Mesenteric fat pad (tissue), 1 donor: ENCODE data around the gene CKAP2L. TPM values are rescaled to one million over a fixed set of nuclear protein-coding genes. Genes with fewer than 3 reads are reported as not detected.
A peak's percentile ranks its signal among the peaks of the same experiment; 100 is the strongest.

Experiments
- DNase-seq: peaks from one replicate; pipeline ENCODE4 v3.0.0-alpha.2; 2020; ENCODE audit warnings: low spot score
- long read RNA-seq: library from polyadenylated mRNA; unstranded; transcript quantifications from one replicate; pipeline ENCODE4 v2.0.0, GENCODE V29; 2020
- total RNA-seq: library from RNA; stranded (reverse); fragmentation: NEBNext Ultra II Directional; extraction: Animal tissue kit (Norgen Biotek cat#: 25700); gene quantifications from one replicate; pipeline ENCODE4 v1.2.1, GENCODE V29; 2021
- donor health status: DM: yes; HTN: yes; CAD: no.

Gene CKAP2L, protein sequence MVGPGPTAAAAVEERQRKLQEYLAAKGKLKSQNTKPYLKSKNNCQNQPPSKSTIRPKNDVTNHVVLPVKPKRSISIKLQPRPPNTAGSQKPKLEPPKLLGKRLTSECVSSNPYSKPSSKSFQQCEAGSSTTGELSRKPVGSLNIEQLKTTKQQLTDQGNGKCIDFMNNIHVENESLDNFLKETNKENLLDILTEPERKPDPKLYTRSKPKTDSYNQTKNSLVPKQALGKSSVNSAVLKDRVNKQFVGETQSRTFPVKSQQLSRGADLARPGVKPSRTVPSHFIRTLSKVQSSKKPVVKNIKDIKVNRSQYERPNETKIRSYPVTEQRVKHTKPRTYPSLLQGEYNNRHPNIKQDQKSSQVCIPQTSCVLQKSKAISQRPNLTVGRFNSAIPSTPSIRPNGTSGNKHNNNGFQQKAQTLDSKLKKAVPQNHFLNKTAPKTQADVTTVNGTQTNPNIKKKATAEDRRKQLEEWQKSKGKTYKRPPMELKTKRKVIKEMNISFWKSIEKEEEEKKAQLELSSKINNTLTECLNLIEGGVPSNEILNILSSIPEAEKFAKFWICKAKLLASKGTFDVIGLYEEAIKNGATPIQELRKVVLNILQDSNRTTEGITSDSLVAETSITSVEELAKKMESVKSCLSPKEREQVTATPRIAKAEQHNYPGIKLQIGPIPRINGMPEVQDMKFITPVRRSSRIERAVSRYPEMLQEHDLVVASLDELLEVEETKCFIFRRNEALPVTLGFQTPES
- not detected for total RNA-seq
- long read RNA-seq: 0 reads

DNA sequence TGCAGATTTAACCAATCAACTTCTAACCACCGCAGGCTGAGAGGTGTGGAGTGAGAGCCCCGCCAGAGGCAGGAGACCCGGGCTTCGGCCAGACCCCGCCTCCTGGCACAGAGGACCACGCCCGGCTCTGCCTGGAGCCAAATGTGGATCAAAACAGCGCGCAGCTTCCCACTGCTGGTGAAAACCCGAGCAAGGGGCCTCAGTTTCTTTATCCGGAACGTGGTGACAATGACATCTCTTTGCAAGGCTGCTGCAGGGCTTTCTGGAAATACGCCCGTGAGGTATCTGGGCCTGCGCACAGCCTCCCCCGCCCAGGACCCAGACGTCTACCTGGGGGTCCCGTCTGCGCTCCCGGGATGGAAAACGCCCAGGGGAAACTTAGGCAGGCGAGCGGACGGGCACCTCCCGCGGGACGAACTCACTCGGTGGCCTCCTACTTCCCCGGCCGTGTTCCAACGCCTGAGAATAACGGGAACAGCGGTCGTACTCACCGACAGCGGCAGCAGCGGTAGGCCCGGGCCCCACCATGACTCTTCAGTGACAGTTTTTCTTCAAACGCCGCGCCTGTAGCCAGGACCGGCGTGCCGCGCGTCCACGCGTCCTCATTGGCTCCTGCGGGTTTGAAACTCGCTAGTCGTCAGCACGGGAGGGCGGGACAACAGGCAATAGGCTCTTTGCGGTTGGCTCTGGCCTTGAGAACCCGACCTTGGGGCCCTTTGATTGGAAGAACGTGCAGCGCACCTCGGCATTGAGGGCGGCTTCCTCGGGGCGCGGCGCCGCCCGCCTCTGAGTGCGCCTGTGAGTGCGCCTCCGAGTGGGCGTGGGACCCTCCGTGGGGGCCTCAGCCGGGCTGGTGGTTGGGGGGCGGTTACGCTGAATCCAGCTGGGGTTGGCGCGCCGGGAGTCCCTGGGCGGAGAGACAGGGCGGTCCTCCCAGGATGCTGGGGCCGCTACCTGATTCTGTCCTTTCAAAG is at the start of gene CKAP2L:
TSS of gene CKAP2L (minus strand) at position 539 of the 974 bp plus-strand sequence. CDS start at position 528, 11 bp downstream.
- DNase-seq: peak; percentile 97

DNA sequence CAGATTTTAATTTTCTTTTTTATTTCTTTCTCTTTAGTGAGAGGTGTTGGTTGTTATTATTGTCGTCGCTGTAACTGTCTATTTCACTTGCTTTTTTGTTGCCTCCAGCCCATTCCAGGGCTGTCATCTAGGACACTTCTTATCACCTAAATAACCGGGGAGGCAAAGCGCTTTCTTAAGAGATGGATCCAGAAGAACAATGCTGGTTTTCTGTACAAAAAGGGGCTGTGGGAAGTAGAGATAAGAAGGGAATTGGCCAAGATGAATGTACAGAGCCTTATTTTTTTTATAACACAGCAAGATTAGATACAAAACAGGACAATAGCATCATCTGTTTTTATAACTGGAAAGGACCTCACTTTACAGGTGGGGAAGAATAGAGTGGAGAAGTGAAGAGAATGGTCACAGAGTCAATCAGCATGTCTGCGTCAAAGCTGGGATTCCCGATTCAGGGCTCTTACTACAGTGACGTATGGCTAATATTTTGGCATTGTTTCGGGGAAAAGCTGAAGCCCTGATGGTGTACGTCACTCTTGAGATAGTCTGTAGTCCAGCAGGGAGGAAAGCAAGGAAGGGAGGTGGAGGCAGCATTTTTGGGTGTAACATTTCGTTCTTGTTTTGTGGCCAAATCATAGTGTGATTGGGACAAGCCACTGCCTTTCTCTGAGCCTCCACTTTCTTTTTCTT is 49.0 kb upstream of the CKAP2L start:
- DNase-seq: no peak

DNA sequence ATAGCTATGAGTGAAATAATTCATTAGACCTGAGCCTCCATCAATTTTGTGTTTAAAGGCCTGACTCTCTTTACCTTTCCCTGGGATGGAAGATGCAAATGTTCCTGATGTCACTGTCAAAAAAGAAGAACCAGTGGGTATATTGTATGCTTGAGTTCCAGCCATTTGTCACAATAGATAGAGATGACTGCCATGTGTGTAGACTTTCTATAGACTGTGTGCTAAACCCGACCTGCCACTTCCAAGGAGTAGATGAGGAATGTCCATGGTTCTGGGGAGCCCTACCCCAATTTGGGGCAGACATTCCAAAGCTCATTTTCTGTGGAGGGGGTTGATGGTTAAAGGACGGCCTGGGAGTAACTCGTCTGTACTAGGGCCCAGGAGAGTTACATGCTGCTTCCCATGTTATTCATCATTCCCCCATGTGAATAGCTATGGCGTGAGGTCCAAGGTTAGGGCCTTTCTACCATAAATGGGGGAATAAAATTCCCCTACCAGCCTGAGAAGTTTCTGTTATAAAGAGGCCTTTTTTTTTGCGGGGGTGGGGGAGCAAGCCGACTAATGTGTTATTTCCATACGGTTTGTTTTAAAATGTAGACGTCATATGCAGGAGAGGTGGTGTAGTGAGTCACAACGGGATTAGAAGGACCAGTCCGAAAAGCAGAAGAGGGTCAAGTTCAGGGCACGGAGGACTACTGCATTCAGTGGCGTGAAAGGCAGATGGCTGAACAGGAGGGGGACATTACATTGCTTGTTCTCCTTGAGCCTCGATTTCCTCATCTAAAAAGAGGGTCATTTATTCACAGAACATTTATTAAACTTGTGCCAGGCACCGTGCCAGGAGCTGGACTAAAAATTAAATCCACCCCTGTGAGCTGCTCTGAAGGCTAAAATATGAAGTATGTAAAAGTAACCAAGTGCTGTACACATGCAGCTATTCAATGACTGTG is 48.2 kb upstream of the CKAP2L start:
- DNase-seq: no peak

DNA sequence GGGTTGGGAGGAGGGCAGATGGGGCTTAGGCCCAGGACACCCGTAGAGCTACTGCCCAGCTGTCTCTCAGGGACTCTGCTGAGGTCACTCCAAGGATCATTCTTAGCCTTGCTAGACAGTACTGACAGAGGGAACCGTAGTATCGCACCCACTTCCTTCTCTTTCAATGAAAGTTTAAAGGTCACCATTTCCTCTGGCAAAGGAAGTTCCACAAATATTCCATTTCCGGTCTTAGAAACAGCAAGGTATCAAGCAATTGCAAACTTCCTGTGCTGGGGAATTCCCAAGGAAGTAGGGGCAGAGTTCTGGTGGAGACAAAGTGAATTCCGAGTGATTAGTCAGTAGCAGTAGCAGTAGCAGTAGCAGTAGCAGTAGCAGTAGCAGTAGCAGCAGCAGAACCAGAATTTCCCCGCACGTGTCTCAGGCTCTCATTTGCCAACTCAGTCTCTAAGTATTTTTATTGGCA is 47.5 kb upstream of the CKAP2L start:
- DNase-seq: no peak

DNA sequence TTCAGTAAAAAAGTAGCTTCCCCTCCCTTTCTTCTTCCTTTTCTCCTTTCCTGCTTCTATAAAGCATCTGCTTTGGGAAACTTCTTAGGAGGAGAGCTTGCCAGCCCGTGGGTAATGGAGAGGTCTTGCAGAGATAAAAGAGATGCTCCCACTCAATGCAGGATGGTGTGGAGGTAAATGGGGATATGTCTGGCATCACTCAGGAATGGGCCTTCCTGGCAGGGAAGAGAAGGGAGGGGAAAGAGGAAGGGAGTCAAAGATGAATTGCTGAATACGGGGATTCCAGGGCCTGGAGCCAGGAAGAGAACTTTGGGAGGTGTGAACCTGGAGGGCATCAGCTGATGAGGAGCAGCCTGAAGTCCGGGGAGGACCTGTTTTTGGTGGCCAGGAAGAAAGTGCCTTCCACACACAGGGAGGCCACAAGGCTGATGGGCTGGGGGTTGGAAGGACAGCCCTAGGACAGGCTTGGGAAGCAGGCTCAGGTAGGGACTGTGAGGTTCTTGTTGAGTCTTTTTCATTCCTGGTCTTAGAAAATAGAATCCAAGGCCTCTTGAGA is 46.9 kb upstream of the CKAP2L start:
- no peak for DNase-seq

DNA sequence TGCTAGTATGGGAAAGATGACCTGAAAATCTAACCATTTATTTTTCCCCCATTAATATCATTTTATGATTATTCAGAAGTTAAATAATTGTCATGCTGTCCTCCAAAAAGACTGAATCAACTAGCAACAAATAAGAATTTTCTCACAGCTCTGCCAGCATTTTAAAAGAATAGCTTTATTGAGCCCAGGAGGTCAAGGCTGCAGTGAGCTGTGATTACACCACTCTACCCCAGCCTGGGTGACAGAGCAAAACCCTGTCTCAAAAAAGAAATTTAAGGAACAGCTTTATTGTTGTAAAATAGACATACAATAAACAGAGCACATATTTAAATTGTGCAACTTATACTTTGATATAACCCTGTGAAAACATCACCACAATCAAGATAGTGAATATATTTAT is 44.7 kb upstream of the CKAP2L start:
- no peak for DNase-seq

DNA sequence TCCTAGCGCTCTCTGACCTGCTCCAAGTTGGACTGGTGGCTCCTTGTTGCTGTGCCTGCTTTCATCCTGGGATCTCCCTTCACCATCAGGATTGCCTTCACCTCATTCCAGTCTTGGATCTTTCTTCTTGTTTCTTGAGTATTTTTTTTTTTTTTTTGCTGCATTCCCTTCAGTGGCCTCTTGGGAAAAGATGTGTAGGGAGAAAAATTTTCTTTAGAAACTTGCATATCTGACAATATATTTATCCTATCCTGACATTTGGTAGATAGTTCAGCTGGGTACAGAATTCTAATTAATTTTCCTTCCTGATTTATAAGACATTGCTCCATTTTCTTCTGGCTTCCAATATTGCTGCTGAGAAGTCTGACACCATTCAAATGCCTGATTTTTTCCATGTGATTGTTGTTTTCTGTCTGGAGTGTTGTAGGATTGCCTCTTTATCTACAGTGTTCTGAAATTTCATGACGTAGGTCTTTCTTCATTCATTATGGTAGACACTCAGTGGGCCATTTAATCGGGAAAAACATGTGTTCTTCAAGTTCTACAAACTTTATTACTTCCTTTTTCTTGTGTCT is 42.9 kb upstream of the CKAP2L start:
- DNase-seq: no peak

DNA sequence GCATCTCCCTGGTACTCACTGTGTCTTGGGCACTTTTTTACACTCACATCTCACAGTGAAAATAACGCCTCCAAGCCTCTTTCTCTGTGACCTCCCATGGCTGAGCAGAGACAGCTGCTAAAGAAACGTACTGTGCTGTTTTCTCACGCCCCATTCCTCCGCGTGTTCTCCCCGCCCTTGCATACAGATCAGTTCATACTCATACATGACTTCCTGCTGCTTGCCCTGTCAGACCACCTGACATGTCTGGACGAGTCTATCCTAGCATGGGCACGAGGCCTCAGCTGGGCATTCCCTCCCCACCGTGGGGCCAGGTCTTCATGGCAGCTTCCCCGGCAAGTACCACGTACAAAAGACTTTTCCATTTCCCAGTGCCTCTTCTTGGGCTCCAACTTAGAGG is 41.1 kb upstream of the CKAP2L start:
- no peak for DNase-seq

DNA sequence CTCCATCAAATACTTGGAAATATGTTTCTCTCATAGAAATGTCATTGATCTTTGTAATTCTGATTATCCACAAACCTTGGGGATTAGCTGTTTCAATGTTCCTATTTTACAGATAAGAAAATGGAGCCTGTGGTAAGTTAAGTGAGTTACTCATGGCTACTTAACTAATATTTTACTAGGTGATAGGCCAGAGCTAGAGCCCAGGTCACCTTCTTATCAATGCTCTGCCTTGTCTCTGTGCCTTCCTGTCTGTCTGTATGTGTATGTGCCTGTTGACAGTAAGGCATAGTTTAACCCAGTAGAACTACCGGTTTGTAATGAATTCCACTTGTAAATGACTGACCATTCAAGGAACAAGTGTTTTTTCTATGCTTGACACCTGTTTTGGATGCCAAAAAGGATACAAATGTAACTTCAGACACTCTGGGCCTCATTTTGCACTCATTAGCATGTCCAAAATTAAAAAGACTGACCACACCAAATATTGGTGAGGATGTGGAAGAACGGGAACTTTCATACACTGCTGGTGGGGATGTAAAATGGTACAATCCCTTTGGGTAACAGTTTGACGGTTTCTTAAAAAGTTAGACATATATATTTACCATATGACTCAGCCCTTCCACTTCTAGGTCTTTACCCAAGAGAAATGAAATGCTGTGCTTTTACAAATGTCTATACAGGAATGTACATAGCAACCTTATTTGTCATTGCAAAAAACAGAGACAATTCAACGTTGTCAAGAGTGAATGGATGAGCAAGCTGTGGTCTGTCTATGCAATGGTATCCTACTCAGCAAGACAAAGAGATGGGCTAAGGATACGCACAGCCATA is 39.5 kb upstream of the CKAP2L start:
- no peak for DNase-seq

DNA sequence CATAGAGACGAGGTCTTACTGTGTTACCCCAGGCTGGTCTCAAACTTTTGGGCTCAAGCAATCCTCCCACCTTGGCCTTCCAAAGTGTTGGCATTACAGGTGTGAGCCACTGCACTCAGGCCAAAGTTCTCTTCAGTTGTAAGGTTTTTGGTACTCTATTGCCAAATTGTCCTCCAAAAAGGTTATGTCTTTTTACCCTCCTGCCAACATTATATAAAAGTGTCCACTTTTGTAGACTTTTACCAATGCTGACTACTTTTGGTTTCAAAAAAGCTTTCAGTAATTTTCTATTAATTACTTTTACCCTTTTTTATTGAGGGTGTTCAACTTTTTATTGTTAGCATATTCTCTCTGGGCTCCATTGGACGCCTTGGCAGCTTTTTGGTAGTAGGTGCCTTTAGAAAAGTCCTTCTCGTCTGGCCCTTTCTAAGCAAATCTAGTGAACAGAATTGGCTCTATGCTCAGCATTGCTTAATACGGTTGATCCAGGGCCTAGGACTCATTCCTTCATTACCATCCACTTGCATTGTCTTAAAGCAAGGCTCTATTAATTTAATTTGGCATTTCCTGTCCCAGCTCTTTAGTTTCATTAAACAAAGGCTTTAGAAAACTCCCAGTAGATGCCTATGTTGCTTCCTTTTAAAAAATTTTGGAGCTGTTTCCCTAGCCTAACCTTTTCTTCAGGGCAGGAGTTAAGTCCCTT is 36.6 kb upstream of the CKAP2L start:
- DNase-seq: no peak

DNA sequence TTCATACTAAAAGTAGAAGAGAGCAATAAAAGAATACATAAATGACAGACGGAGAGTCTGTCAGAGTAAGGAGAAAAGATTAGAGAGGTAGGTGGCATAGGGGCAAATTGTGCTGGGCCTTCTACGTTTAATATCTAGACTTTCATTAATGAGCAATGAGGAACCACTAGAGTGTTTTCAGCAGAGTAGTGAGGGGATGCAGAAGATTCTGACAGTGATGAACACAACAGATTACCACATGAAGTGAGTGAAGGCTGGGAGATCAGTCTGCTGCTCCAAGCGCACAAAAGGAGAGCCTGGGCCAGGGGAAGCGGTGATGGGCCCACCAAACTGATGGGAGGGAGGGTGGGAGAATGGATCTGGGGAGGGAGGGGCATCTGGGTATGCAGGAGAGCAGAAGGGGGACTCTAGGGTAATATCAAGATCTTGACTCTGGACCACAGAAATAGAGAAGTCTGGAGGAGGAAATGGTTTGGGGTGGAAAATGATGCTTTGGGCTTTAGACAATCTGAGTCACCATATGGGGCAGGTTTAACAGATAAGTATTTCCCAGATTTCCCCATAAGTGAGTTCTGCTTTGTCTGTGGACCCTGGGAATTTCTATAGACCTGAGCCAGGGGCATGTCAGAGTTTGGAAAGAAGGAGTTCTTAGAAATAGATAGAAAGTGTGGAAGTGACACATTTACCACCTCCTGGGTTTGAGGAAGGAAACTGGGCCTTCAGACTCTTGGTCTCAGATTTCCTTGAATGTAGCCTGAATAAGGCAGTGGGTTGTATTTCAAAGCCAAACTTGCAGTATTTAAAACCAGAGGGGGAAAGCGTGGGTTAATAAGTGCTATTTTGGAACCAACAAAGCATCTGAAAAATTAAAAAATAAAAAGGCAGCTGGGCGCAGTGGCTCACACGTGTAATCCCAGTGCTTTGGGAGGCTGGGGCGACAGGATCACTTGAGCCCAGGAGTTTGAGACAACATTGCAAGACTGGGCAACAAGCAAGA is 34.9 kb upstream of the CKAP2L start:
- no peak for DNase-seq

DNA sequence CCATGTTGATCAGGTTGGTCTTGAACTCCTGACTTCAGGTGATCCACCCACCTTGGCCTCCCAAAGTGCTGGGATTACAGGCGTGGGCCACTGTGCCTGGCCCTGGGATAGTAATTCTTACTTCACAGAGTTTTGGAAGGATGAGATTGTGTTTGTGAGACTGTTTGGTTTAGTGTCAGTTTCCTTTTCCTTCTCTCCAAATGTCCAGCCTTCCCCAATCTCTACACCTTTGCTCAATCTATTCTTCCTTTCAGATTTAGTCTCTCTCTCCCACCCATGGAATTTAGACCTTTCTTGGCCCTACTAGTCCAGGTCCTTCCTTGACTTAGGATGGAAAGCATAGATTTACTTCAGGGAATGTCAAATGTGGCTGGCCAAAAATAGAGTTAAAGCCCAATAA is 32.1 kb upstream of the CKAP2L start:
- no peak for DNase-seq

DNA sequence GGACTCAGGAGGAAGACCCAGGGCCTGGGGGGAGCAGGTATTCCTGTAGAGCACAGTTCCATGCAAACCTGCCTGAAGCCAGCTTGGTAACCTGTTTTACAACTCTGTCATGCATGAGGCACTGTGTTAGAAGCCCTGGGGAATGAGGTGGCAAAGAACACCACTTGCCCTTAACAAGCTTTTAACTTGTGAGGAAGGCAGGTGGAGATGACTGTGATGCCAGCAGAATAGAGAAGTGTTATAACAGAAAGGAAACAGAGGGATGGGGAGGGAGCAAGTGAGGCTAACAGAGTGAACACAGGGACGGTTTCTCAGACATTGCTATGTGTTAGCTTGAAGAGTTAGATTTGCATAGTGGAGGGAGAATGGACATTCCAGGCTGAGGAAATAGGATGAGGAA is 31.4 kb upstream of the CKAP2L start:
- no peak for DNase-seq

DNA sequence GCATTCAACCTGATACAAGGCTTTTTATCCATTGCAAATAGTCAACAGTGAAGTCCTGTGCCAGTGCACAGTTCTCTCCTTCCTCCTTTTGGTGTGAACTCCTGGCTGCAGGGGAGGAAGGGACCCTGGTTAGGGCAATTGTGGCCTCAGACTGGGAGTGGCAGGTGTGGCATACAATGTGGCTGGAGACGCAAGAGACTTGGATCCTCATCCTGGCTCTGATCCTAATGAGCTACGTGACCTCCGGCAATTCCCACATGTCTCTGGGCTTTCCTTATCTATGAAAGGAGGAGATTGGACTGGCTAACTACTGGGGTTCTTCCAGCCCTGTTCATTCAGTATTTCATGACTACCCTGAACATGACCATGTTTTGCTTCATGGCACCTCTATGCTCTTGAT is 30.4 kb upstream of the CKAP2L start:
- no peak for DNase-seq

DNA sequence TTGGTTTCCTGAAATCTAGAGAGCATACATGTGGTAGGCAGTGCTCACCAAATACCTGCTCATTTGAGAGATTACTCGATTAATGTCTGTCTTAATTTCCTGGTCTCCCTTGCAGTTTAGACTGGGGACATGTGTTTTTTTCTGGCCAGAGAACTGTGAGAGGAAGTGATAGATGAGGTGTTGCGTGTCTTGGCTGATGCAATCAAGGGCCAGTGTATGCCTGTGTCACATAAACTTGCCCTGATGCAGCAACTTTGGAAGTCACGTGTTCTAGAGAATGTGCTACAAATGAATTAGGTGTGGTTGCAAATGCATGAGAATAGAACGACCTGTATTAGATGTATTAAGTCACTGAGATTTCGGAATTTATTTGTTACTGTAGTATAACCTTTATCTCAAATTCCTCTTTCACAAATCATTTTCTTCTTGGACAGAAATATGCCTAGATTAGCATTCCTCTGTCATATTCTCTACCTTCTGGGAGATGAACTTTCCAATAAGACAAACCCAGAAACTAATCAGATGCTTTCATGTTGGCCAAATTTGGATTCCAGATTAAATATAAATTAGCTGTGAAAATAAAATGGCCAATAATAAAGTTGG is 29.8 kb upstream of the CKAP2L start:
- no peak for DNase-seq
